Uterus (tissue), 4 donors: ENCODE results near the gene PGLYRP3. TPM values are rescaled to one million over a fixed set of nuclear protein-coding genes. Genes with fewer than 3 reads are reported as not detected.

Experiments used
- DNase-seq, 2 donors: peaks; one replicate each; pipeline ENCODE4 v3.0.0-alpha.2; 2019 to 2020
- H3K27ac ChIP-seq, 2 donors: fragments of 200-600 bp; sonication (generic); 1 replicate in 1 of 2; 2 replicates in 1 of 2; pipeline ENCODE4 v1.5.1; 2016 to 2018
- H3K27me3 ChIP-seq, 2 donors: fragments of 200-600 bp; sonication (generic); one replicate each; pipeline ENCODE4 v1.5.1; 2018 to 2019; ENCODE audit warnings: control low read depth in 1 of 2
- H3K36me3 ChIP-seq, 2 donors: fragments of 200-600 bp; sonication (generic); one replicate each; pipeline ENCODE4 v1.5.1; 2019; ENCODE audit warnings: control low read depth in 1 of 2
- H3K4me1 ChIP-seq, 2 donors: fragments of 200-600 bp; sonication (generic); one replicate each; pipeline ENCODE4 v1.5.1; 2018 to 2019; ENCODE audit warnings: control low read depth in 1 of 2
- H3K4me3 ChIP-seq, 2 donors: fragments of 200-600 bp; sonication (generic); 1 replicate in 1 of 2; 2 replicates in 1 of 2; pipeline ENCODE4 v1.5.1; 2018 to 2019; ENCODE audit warnings: mild to moderate bottlenecking in 1 of 2
- H3K9me3 ChIP-seq, 2 donors: fragments of 200-600 bp; sonication (generic); one replicate each; pipeline ENCODE4 v1.5.1; 2019; ENCODE audit warnings: control low read depth in 1 of 2
- CTCF ChIP-seq, 4 experiments: fragments of 200-600 bp in 2 of 4; fragments of 450-650 bp in 2 of 4; sonication (generic) in 2 of 4; IDR thresholded peaks; one replicate each; pipeline ENCODE4 v1.5.1; 2016 to 2019; ENCODE audit warnings: antibody characterized with exemption in 4 of 4, mild to moderate bottlenecking in 2 of 4, moderate library complexity in 1 of 4
- POLR2A ChIP-seq, 2 donors: fragments of 450-650 bp; IDR thresholded peaks; one replicate each; pipeline ENCODE4 v1.6.1; 2016; ENCODE audit warnings: antibody characterized with exemption in 2 of 2, mild to moderate bottlenecking in 1 of 2, moderate library complexity in 1 of 2
- intact Hi-C: fragments of 100-400 bp; cut with DNase I; formaldehyde crosslinking; loops from one replicate; pipeline ENCODE4 v1.15.1; 2023; ENCODE audit warnings: low total_unique reads
- total RNA-seq, 4 donors: library from RNA; depleted of rRNA in 3 of 4; stranded (reverse); fragments of >200 nt in 3 of 4; gene quantifications; one replicate each; pipeline versions ENCODE4 v1.1.0 to v1.2.4, GENCODE V29; 2014 to 2023
- donor health status: DM: yes; HTN: yes; CAD: no.

The PGLYRP3 gene
- total RNA-seq, 4 donors from 2014 or later, result not detected

- H3K4me1 ChIP-seq, result peaks cover 0 to 7% of the 10 kb centered on the region in 2 donors
- H3K27ac ChIP-seq, result no peak overlapping the region
- no peaks in the 10 kb centered on the region for H3K9me3 ChIP-seq
- DNase-seq, result no peak
- H3K36me3 ChIP-seq, result no peaks in the 10 kb centered on the region
- TF ChIP-seq POLR2A (IDR thresholded peaks at IDR 0.05), result no peak
- TF ChIP-seq CTCF (IDR thresholded peaks at IDR 0.05), result no peak
- H3K4me3 ChIP-seq, result no peak overlapping the region
- H3K27me3 ChIP-seq, result peaks cover 0 to 18% of the 10 kb centered on the region in 2 donors
- intact Hi-C loops, result no loop called here
Observed at GRCh38 chr1:153262462-153263157, 50.1 kb downstream of the PGLYRP3 start.

GRCh38 chr1:153262070-153262366 lies 50.7 kb downstream of the PGLYRP3 start:
- no peak overlapping the region for H3K27ac ChIP-seq
- no peak for DNase-seq
- no peaks in the 10 kb centered on the region for H3K9me3 ChIP-seq
- TF ChIP-seq POLR2A (IDR thresholded peaks at IDR 0.05), result no peak
- no peak for TF ChIP-seq CTCF (IDR thresholded peaks at IDR 0.05)
- intact Hi-C loops, result no loop called here
- H3K4me1 ChIP-seq, result peaks cover 0 to 7% of the 10 kb centered on the region in 2 donors
- H3K36me3 ChIP-seq, result no peaks in the 10 kb centered on the region
- H3K4me3 ChIP-seq, result peak overlapping the region in 1 of 2 donors; percentile 48
- peaks cover 0 to 18% of the 10 kb centered on the region in 2 donors for H3K27me3 ChIP-seq

GRCh38 chr1:153261281-153262069 lies 51.3 kb downstream of the PGLYRP3 start:
- H3K27me3 ChIP-seq, result peaks cover 0 to 18% of the 10 kb centered on the region in 2 donors
- no peak for TF ChIP-seq POLR2A (IDR thresholded peaks at IDR 0.05)
- TF ChIP-seq CTCF (IDR thresholded peaks at IDR 0.05), result no peak
- DNase-seq, result peak in 1 of 2 donors; percentile 40

GRCh38 chr1:153260585-153261280 lies 52.0 kb downstream of the PGLYRP3 start:
- Histone ChIP-seq H3K9me3 (no peaks in the 10 kb centered on the region), H3K4me3 (peak overlapping the region; percentile 12 to 48), H3K36me3 (no peaks in the 10 kb centered on the region), H3K4me1 (peaks cover 0 to 7% of the 10 kb centered on the region in 2 donors), H3K27me3 (peaks cover 0 to 13% of the 10 kb centered on the region in 2 donors), H3K27ac (peak overlapping the region in 1 of 2 donors; percentile 11)
- intact Hi-C loops, result no loop called here
- TF ChIP-seq POLR2A (IDR thresholded peaks at IDR 0.05) (no peak), CTCF (IDR thresholded peaks at IDR 0.05) (no peak)
- DNase-seq, result no peak

More at GRCh38 chr1:153261281-153262069, 51.3 kb downstream of the PGLYRP3 start:
- H3K4me3 ChIP-seq, result peak overlapping the region; percentile 12 to 48
- no peaks in the 10 kb centered on the region for H3K9me3 ChIP-seq
- no peak overlapping the region for H3K27ac ChIP-seq
- H3K4me1 ChIP-seq, result peaks cover 0 to 7% of the 10 kb centered on the region in 2 donors
- no peaks in the 10 kb centered on the region for H3K36me3 ChIP-seq
- intact Hi-C loops, result no loop called here
